Vagina (tissue), 2 donors: ENCODE results near the gene SIGLEC12.

ENCODE experiments used
- POLR2A ChIP-seq, 2 donors: fragments of 450-650 bp; IDR thresholded peaks; one replicate each; pipeline ENCODE4 v1.6.1; 2017; ENCODE audit warnings: antibody characterized with exemption in 2 of 2, mild to moderate bottlenecking in 2 of 2, moderate library complexity in 2 of 2
- TF ChIP-seq, protein P1 (sequence below), 3 experiments: fragments of 450-650 bp in 2 of 3; fragments of 200-600 bp in 1 of 3; sonication (generic) in 1 of 3; IDR thresholded peaks; one replicate each; pipeline ENCODE4 v1.5.1; 2017 to 2019; ENCODE audit warnings: antibody characterized with exemption in 3 of 3, mild to moderate bottlenecking in 2 of 3, moderate library complexity in 2 of 3

DNA sequence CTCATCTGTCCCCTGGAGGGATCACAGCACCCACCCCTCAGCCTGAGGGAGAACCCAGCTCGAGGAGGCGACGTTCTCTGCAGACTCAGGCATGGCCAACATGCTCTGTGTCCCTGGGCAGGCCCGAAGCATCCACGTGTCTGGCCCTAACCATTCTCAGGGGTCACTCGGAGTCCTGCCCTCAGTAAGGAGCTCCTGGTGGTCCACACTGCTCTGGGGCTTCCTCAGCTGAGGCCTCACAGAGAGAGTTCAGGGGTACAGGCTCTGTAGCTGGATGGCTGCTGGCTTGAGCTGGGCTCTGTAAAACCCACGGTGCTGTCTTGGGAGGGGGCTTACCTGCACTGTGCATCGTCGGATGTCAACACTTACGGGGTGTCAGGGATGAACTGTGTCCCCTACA lies 38.9 kb downstream of the SIGLEC12 start:
- TF ChIP-seq, protein P1, sequence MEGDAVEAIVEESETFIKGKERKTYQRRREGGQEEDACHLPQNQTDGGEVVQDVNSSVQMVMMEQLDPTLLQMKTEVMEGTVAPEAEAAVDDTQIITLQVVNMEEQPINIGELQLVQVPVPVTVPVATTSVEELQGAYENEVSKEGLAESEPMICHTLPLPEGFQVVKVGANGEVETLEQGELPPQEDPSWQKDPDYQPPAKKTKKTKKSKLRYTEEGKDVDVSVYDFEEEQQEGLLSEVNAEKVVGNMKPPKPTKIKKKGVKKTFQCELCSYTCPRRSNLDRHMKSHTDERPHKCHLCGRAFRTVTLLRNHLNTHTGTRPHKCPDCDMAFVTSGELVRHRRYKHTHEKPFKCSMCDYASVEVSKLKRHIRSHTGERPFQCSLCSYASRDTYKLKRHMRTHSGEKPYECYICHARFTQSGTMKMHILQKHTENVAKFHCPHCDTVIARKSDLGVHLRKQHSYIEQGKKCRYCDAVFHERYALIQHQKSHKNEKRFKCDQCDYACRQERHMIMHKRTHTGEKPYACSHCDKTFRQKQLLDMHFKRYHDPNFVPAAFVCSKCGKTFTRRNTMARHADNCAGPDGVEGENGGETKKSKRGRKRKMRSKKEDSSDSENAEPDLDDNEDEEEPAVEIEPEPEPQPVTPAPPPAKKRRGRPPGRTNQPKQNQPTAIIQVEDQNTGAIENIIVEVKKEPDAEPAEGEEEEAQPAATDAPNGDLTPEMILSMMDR (IDR thresholded peaks at IDR 0.05), result no peak
- no peak for TF ChIP-seq POLR2A (IDR thresholded peaks at IDR 0.05)
